DMS 273 treated with DMSO at 0.1 percent for 48 hours (cell line): ENCODE measurements around the gene NOTCH4.
"Not testable (repeated sequence)": the region's sequence is repeated elsewhere in the genome, so short reads cannot be mapped to it uniquely, and the experiment has no call there.

Experiments
- DNase-seq: peaks from one replicate; lab custom pipeline; 2025; lab: John Stamatoyannopoulos, UW

The NOTCH4 gene

DNA sequence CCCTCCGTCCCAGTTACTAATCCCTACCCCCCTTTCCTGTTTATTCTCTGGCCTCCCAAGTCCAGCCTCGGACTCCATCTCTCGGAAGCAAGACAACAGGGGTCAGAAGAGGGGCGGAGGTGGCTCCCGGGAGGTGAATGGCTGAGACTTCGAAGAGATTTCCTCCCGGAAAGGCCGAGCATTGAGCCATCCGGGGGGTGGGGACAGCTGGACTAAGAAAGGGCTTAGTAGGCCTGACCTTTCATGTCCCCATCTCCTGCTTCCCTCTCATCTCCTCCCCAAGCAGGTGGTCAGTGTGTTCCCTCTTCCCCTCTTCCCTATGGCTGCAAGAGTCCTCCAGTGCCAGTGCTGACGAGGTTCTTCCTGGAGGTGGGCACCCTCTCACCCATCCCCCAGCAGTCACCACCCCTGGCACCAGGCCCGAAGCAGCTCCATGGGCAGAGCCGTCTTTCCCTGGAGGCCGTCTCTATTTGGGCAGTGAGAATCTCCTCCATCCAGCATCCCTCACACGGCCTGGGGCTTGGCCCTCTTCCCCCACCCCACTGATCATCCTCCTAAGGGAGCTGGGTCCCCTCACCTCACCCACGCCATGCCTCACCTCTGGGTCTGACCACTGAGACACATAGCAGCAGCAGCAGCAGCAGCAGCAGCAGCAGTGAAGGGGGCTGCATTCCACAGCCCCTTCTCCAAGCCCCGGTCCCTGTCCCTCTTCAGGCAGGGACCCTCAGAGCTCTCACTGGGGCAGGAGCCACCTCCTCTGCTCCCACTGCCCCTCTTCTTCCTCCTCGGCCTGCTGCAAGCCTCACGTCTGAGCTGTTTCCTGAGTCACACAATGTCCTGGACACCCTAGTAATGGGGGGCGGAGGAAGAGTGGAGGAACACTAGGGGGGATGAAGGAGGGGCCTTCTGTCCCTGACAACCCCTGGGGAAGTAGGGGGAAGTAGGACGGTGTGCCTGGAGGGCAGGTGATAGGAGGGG is at the start of gene NOTCH4:
NOTCH4 (minus strand) TSS at position 810 of the 978 bp plus-strand sequence; CDS start at position 671, 139 bp downstream.
- DNase-seq = no peak

DNA sequence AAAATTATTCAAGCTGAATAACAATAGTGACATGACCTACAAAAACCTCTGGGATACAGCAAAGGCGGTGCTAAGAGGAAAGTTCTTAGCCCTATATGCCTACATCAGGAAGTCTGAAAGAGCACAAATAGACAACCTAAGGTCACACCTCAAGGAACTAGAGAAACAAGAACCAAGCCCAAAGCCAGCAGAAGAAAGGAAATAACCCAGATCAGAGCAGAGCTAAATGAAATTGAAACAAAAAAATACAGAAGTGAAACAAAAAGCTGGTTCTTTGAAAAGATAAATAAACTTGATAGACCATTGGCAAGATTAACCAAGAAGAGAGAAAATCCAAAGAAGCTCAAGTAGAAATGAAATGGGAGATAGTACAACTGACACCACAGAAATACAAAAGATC is 47.6 kb upstream of the NOTCH4 start:
- DNase-seq = no peak

DNA sequence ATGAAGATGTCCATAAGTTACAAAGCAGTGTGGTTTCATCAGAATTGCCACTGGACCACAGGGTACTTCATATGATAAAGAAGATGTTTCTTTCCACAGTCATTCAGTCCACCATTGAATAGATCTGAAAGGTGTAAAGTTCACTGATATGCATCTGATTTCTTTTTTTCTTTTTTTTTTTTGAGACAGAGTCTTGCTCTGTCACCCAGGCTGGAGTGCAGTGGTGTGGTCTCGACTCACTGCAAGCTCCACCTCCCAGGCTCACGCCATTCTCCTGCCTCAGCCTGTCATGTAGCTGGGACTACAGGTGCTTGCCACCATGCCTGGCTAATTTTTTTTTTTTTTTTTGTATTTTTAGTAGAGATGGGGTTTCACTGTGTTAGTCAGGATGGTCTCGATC is 44.6 kb upstream of the NOTCH4 start:
- DNase-seq = not testable (repeated sequence)

DNA sequence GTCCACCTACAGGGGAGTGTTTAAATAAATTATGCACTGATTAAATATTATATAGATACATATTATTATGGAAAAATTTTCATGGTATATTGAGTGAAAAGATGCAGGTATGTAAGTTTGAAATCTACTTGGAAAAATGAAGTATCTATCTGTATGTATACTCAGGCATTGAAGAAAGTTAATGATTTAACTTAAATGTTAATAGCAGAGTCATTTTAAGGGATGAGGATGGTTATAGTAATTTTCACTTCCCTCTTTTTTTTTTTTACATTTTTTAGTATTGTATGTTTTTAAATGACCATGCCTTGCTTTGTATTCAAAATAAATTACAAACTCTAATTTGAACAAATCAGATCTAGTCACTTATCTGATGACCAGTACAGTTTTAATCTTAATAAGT is 43.2 kb upstream of the NOTCH4 start:
- DNase-seq = no peak

DNA sequence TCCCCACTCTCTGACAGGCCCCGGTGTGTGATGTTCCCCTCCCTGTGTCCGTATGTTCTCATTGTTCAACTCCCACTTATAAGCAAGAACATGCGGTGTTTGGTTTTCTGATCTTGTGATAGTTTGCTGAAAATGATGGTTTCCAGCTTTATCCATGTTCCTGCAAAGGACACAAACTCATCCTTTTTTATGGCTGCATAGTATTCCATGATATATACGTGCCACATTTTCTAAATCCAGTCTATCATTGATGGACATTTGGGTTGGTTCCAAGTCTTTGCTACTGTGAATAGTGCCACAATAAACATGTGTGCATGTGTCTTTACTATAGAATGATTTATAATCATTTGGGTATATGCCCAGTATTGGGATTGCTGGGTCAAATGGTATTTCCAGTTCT is 33.4 kb upstream of the NOTCH4 start:
- DNase-seq = not testable (repeated sequence)

DNA sequence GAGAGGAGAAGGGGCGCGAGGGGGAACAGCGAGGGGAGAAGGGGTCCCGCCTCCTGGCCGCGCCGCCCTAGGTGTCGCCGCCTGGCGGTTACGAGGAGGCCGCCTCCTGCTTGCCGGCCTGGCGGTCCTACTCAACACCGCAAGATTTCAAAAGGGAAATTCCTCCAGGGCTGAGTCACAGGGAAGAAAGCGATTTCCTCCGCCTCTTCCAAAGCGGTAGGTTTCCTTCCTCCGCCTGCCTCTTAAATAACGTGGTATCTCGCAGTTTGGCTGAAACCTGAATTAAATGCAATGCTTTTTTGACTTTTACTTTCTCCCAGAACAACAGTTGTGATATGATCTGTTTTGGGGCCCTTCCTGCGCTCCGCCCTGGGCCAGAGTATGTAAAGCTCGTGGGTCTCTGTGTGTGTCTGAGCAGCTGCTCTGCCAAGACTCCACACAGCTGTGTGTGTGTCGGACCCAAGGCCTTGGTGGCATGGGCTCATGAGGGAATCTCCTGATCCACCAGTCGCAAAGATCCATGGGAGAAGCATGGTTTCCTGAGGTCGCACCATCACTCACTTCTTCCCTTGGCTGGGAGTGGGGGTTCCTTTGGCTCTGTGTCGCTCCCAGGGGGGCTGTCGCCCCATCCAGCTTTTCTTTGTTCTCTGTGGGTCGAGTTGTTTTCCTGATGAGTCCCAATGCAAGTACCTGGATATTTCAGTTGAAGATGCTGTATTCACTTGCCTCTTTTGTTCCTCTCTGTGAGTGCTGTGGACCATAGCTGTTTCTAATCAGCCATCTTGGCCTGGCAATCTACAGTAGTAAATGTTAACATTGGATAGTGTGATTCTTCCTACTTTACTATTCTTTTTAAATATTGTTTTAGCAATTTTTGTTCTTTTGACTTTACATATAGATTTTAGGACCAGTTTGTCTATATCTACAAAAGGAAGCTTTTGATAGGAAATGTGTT is 31.6 kb upstream of the NOTCH4 start:
- no peak for DNase-seq

DNA sequence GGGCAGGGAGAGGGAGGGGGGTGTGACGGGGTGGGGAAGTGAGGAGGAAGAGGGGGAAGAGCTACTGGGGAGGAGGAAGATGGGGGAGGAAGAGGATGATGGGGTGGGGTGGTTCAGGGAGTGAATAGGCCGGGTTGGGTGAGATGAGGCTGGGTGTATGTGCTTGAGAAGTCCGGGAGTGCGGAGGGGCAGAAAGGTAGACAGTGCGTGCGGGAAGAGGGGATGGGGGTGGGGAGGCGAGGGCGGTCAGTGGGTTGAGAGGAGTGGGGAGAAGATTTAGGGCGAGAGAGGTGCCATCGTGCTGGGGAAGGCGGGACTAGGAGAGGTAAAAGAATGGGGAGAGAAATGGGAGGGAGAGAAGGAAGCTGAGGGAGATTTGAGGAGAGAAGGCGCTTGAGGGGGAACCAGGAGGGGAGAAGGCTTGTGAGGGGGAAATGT is 30.9 kb upstream of the NOTCH4 start:
- no peak for DNase-seq

DNA sequence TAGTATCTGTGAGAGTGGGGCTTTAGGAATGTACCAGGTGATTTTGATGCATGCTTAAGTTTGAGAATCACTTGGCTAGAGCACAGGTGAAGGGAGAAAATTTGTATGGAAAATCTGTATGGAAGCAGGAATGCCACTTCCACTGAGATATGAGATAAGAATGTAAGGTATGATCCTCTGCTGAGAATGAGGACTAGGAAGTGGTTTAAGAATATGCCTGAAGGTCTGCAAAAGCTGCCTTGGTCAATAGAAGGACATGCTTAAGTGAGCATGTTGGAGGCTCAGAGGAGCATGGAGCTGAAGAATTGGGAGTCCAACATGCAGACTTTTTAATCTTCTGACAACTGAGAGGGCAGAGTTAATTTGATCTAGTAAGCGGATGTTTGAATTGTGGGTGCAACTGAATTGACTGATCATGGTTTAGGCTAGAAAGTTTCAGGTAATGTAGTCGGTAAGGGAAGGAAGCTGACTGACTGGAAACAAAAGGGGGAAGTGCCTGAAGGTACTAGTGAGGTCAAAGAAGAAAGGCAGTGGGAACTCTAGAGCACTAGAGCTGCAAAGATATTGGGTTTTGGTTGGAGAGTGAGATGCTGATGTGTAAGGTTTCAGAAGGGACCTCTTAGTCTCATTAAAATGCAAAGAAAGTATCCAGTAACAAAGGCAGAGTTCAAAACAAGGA is 28.6 kb upstream of the NOTCH4 start:
- no peak for DNase-seq

DNA sequence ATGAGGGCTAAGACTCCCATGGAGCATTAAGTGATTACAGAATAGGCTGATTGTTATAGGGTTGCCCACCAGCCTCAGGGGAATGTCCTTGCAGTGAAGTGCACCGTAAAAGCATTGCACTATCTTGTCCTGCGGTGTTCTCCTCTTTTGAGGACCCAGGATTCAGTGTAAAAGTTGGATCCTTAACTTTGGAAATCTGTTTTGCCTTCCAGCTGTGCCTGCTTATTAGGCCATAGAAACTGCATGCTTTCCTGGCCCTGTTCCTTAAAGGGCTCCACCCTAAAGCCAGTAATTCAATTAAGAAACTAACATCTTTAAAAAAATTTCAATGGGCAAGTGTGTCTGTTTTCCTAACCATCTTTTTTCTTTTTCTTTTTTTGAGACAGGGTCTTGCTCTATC is 25.4 kb upstream of the NOTCH4 start:
- DNase-seq = no peak

DNA sequence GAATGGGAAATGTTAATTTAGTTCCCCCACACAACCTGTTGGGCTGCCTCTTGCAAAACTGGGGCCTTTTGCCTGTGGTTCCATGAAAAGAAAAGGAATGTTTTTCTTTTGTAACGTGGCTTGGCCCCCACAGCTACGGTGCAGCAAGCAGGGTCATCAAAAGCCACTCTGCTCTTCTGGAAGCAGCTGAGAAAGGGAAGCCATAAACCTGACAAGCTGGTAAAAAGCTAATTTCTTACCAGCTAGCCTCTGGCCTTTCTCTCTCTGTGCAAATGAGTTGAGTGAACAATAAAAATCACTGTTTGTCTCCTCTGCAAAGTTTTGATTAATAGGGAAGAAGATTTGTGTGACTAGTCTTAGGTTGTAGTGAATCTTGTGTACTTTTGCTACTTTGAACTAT is 23.5 kb upstream of the NOTCH4 start:
- DNase-seq = no peak

DNA sequence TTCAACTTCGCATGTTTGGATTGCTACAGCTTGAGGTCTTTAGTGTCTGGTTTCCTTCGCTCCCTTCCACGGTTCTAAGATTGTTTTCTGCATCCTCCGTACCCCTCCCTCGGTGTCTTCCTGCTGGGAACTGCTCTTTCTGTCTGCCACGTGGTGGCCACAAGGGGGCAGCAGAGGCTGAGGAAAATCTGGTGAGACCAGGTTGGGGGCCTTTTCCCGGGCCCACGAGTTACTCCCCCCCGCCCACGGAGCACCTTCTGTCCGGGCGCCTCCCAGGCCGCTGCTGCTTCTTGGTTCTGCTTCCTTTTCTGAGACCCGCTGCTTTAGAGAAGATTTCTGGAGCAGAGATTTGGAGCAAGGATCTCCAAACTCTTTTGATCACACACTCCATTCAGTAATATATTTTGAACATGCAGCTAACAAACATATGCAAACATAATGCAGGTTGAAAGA is 21.1 kb upstream of the NOTCH4 start:
- DNase-seq = peak; percentile 40

DNA sequence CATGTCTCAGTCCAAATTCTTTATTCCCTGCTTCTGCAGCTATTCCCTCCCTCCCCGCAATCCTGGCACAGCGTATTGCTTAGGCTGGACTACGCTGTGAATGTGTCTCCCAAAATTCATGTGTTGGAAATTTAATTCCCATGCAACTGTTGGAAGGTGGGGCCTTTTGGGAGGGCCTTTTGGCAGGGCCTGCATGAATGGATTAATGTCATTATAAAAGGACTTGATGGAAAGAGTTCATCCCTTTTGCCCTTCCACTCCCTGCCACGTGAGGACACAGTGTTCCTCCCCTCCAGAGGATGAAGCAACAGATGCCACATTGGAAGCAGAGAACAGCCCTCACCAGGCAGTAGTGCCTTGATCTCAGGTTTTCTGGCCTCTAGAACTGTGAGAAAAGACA is 20.4 kb upstream of the NOTCH4 start:
- DNase-seq = no peak

DNA sequence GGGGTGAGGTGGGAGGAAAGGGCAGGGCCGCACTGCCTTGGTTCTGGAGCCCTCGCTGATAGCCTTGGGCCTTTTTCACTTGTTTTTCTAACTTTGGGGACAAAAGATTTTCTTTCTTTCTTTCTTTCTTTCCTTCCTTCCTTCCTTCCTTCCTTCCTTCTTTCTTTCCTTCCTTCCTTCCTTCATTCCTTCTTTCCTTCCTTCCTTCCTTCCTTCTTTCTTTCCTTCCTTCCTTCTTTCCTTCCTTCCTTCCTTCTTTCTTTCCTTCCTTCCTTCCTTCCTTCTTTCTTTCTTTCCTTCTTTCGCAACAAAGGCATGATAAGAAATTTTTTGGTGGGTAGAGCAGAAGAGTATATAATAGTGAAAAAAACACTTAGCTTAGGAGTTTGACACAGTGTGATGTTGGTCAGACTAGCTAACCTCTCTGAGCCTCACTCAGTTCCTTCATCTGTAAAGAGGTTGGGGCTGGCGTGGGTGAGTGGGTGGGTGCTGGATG is 18.5 kb upstream of the NOTCH4 start:
- DNase-seq = not testable (repeated sequence)

DNA sequence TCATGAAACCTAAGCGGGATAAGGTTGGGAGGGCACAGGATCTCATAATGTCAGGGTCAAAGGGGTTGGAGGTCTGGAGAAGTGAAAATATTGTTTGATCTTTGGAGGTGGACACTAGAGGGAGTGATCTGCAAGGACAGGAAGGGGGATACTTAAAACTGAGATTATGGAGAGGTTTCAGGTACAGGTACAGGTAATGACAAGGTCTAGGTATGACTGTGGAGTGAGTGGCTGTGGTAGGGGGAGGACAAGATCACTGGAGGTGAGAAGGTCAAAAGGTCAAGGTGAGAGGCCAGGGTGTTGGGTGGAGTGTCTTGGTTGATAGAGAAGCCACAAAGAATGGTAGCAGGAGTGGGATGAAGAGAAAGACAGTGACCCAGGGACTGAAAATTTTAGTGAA is 16.8 kb upstream of the NOTCH4 start:
- DNase-seq = no peak

DNA sequence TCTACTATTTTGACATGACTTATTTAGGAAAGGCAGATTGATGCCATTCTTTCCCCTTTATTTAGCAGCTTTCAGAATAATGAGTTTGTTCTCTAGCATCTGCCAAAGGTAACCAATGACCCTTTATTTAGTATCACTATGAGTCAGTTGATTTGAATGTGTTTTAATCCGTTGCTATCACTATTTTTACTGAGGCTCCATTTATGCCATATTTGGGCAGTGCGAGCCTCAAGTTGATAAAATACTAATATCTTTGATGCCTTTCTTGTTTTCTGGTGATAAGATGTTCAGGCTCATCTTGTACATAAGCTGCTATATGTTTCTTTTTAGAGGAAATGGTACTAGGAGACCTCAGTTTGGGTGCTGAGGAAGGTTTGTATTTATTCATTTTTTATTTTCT is 15.6 kb upstream of the NOTCH4 start:
- no peak for DNase-seq

DNA sequence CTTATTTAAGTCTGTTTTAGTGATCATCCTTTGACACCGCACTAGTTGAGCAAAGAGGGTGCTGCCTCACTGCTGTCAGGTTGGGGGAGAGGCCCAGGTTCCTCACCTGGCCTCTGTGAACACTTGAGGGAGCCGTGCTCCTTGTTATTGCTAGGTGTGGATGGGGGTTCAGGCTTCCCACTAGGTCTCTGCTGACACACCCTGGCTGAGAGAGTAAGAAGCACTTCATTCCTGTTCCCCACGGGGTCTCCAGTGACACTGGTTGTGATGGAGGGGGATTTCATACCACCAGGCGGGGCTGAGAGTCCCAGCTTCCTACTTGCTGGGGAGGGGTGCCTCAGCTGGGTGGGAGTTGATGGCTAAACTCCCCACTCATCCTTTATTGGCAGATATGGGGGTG is 11.1 kb upstream of the NOTCH4 start:
- DNase-seq = no peak

DNA sequence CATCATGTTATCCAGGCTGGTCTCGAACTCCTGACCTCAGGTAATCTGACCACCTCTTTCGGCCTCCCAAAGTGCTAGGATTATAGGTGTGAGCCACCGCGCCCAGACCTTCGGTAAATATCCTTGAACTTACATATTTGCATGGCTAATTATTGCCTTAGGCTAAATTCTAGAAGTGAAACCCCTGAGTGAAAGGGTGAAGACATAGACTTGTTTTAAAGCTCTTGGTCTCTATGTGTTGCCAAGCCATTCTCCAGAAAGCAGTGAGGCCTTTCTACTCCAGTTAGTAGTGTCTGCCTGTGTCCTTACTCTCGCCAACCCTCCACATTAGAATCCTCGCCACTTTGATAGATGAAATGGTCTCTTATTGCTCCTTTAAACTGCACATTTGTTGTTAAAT is 2.6 kb upstream of the NOTCH4 start:
- DNase-seq = no peak

DNA sequence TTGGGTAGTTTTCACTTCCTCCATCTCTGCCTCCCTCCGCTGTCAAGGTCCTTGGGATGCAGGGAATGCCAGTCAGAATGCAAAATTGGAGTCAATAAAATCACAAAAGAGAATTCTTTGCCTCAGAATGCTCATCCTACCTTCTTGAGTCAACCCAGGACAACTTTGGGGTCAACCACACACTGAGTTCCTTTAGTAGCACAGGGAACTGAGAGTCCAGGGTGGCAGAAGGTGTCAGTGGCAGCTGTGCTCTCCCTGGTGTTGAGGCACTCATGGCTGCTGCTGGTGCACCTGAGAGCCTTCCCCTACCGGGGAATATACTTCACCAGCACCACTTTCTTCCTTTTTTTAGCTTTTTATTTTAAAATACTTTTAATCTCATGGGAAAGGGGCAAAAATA is 829 bp upstream of the NOTCH4 start:
- no peak for DNase-seq

DNA sequence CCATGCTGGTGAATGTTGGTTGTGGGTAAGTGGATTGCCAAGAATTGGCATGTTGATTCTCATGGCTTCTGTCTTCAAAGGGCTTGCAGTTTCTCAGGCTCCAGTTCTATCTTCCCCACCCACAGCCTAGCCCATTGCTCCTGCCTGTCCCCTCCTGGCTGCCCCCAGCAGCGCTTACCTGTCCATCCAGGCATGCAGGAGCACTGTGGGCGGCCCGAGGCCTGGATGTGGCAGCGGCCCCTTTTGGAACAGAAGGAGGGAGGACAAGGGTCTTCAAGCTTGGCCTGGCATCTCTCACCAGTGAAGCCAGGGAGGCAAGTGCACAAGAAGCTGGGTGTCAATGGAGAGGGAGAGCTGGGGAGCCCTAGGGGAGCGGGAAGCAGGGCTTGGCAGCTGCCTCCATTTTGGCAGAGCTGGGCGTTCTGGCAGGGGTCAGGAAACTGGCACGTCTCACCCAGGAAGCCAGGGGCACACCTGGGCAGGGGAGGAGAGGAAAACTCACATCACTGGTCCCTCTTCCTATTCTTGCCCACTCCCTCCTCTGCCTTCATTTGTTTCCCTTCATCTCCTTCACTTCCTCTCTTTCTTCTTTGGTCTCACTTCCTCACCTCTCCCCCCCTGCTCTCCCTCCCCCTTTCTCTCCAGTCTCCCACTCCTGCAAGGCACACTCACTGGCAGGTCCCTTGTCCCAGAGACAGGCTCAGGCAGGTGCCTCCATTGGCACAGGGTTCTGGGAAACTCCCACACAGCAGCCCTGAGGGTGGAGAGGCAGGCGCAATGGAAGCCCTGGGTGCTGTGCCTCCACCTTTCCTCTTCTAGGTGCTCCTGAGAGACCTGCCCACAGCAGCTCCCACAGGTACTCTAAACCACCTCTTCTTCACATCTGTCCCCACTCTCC is 1.3 kb downstream of the NOTCH4 start:
- DNase-seq = no peak

DNA sequence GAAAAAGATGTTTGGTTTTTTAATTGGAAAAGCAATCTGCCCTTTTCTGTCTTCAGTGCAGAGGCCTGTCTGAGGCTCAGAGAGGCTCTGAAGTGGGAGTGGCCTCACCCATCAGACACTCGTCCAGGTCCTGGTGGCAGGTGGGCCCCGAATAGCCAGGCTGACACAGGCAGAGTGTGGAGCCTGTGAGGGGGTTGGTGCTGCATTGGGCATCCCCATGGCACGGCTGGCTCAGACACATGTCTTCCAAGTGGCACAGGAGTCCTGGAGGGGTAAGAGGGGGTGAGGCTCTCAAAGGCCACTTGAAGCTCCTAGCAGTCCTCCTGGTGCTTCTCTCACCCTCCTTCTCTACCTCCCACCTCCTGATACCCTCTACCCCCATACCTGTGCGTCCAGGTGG is 3.8 kb downstream of the NOTCH4 start:
- no peak for DNase-seq

DNA sequence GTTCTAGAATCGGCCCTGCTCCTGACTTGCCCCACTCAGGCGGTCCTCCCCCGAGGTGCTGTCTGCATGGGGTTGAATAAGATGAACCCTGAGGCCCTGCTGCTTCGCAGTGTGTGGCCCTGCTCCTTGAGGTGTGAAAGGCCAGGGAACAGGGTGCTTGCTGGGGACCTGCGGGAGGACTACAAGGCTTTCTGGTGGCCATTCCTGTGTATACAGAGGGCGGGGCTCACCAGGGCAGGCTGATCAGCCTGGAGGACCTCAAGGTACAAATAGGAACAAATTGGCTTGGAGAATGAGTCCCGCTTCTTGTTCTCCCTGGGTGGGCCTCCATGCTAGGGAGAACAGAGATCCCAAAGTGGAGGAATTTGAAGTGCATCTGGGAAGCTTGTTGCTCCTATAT is 5.7 kb downstream of the NOTCH4 start:
- no peak for DNase-seq
